ENCODE results near the gene KDM2B. TPM values are rescaled to one million over a fixed set of nuclear protein-coding genes. Genes with fewer than 3 reads are reported as not detected.

Gene KDM2B
- total and polyA plus RNA-seq, 2 donors from 2014 or later, result 6.2 to 19.7 TPM

DNA sequence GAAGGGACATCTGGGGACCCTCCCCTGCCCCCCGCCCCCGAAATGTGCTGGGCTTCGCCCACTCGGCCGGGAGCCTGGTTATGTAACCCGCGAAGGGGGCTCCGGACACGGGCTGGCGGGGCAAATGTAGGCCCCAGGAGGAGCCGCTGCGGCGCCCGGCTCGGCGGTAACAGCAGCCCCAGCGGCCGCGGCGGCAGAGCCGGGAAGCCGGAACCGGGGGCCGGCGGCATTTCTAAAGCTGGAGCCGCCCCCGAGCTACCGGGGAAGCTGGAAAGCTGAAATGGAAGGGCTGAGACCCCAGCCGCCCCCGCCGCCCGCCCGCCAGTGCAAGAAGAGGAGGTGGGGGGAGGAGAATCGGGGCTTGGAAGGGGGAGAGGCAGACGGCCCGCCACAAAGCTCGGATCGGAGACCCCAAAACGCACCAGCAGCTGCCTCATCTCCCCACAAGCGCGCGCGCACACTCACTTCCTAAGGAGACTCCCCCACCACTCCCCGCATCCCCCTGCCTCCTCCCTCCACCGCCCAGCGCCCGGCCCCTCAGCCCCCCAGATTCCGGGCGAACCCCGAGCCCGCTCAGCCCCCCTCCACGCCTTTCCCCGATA is 1.5 kb downstream of the KDM2B start:
- peak overlapping the region in 2 of 3 donors; percentile 54 to 67 for H3K9ac ChIP-seq (ENCODE audit: low read length in 3 of 3)
- peak overlapping the region; percentile 60 to 70 (median 67) for H3K4me3 ChIP-seq (ENCODE audit: low read length in 3 of 3)
- no peaks in the 10 kb centered on the region for H3K27me3 ChIP-seq (ENCODE audit: control insufficient read depth, insufficient read depth, low read length)
- DNase-seq (peak; percentile 59 to 85 (median 82)), FAIRE-seq (no peak)
- TF ChIP-seq, protein P1, sequence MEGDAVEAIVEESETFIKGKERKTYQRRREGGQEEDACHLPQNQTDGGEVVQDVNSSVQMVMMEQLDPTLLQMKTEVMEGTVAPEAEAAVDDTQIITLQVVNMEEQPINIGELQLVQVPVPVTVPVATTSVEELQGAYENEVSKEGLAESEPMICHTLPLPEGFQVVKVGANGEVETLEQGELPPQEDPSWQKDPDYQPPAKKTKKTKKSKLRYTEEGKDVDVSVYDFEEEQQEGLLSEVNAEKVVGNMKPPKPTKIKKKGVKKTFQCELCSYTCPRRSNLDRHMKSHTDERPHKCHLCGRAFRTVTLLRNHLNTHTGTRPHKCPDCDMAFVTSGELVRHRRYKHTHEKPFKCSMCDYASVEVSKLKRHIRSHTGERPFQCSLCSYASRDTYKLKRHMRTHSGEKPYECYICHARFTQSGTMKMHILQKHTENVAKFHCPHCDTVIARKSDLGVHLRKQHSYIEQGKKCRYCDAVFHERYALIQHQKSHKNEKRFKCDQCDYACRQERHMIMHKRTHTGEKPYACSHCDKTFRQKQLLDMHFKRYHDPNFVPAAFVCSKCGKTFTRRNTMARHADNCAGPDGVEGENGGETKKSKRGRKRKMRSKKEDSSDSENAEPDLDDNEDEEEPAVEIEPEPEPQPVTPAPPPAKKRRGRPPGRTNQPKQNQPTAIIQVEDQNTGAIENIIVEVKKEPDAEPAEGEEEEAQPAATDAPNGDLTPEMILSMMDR (IDR thresholded peaks at IDR 0.05; ENCODE audit: borderline replicate concordance, extremely low read depth, insufficient read depth), result no peak
- H3K36me3 ChIP-seq (ENCODE audit: control insufficient read depth in 2 of 3, insufficient read depth in 3 of 3, low read length in 3 of 3), result peaks cover 0 to under 1% (median 0%) of the 10 kb centered on the region in 3 donors
- no peak overlapping the region for H3K27ac ChIP-seq (ENCODE audit: low read depth in 2 of 2, low read length in 2 of 2)
- peaks cover 0 to 24% (median 9%) of the 10 kb centered on the region in 3 donors for H3K4me1 ChIP-seq (ENCODE audit: control insufficient read depth in 2 of 3, insufficient read depth in 2 of 3, low read depth in 1 of 3, low read length in 3 of 3)
- intact Hi-C loops (cut with DNase I), result no loop called here
- H3K9me3 ChIP-seq (ENCODE audit: control insufficient read depth in 2 of 3, insufficient read depth in 1 of 3, low read length in 3 of 3), result no peaks in the 10 kb centered on the region

DNA sequence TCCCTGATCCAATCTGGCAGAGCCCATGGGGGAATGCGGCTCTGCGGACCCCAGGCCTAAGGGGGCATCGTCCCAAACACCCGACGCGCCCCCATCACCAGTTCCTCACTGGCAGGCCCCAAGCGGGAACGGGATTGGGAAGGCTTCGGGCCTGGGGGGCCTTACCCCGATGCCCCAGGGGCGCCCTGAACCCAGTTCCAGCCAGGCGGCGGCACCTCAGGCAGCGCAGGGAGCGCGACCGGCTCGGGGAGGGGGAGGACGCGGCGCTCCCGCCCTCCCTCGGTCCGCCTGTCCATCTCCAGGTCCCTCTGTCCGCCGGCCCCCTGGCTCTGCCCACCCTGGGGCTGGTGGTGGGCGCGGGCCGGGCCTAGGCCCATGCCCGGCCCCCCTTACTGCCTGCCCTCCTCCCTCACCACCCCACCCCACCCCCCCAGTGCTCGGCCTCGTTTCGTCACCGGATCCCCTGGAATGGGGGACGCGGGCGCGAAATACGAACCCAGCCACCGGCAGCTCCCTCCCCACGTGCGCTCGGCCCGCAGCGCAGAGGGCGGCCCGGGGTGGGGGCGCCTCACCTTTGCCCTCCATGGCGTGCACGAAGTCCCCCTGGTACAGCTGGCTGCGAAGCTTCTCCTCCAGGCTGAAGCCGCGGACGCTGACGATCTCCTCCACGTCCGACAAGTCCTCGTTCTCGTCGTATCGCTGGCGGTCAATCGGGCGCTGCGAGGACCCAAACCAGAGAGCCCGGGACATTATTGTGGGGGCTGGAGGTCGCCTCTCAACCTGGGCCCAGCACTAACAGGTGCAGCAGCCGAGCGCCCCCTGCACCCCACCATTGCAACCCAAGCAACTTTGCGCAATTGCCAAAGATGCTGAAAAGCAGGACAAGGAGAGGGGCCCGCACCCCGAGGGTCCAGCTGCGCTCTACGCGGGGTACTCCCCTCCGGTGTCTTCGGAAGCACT is 2.3 kb downstream of the KDM2B start:
- no peaks in the 10 kb centered on the region for H3K27me3 ChIP-seq (ENCODE audit: control insufficient read depth, insufficient read depth, low read length)
- peaks cover 0 to 3% (median 0%) of the 10 kb centered on the region in 3 donors for H3K36me3 ChIP-seq (ENCODE audit: control insufficient read depth in 2 of 3, insufficient read depth in 3 of 3, low read length in 3 of 3)
- H3K4me3 ChIP-seq (ENCODE audit: low read length in 3 of 3), result peak overlapping the region; percentile 39 to 60 (median 50)
- no peak overlapping the region for H3K27ac ChIP-seq (ENCODE audit: low read depth in 2 of 2, low read length in 2 of 2)
- H3K9ac ChIP-seq (ENCODE audit: low read length in 3 of 3), result peak overlapping the region in 1 of 3 donors; percentile 54
- peaks cover 0 to 24% (median 9%) of the 10 kb centered on the region in 3 donors for H3K4me1 ChIP-seq (ENCODE audit: control insufficient read depth in 2 of 3, insufficient read depth in 2 of 3, low read depth in 1 of 3, low read length in 3 of 3)
- peak; percentile 66 to 83 (median 80) for DNase-seq
- no peak for FAIRE-seq
- intact Hi-C loops (cut with DNase I), result no loop called here
- H3K9me3 ChIP-seq (ENCODE audit: control insufficient read depth in 2 of 3, insufficient read depth in 1 of 3, low read length in 3 of 3), result no peaks in the 10 kb centered on the region
- TF ChIP-seq, protein P1 (IDR thresholded peaks at IDR 0.05; ENCODE audit: borderline replicate concordance, extremely low read depth, insufficient read depth), result no peak

DNA sequence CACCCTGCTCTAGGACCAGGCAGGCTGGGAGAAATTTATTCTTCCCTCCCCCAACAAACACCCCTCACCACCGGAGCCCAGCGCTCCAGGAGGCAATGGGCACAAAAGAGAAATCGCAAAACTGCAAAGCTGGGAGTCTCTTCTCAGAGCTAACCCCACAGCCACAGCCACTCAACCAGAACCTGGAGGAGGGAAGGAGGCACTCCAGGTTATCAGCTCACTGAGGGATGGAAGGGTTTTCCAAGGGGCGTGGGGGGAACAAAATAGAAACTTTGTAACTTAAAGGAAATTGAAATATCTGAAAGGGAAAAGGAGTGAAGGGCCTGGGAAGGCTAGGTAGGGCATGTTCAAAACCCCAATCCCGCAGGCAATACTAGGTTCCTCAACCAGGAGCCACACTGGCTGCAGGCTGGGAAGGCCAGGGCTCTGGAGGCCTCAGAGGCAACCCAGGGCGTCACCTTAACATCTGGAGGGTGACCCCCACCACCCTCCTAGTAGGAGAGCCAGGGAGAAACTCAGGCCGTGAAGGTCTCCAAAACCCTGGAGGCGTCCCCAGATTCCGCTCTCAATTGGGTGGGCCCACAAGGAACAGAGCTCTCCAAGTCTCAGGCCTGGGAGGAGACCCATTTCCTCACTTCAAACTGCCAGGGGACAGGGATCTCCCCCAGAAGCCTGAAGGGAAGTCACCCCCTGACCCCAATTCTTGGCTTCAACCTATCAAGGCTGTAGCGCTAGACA is 3.2 kb downstream of the KDM2B start:
- Histone ChIP-seq H3K36me3 (ENCODE audit: control insufficient read depth in 2 of 3, insufficient read depth in 3 of 3, low read length in 3 of 3) (peaks cover 0 to 3% (median 0%) of the 10 kb centered on the region in 3 donors), H3K9me3 (ENCODE audit: control insufficient read depth in 2 of 3, insufficient read depth in 1 of 3, low read length in 3 of 3) (no peaks in the 10 kb centered on the region), H3K4me1 (ENCODE audit: control insufficient read depth in 2 of 3, insufficient read depth in 2 of 3, low read depth in 1 of 3, low read length in 3 of 3) (peaks cover 0 to 20% (median 8%) of the 10 kb centered on the region in 3 donors), H3K27ac (ENCODE audit: low read depth in 2 of 2, low read length in 2 of 2) (no peak overlapping the region), H3K9ac (ENCODE audit: low read length in 3 of 3) (peak overlapping the region in 1 of 3 donors; percentile 12), H3K27me3 (ENCODE audit: control insufficient read depth, insufficient read depth, low read length) (no peaks in the 10 kb centered on the region), H3K4me3 (ENCODE audit: low read length in 3 of 3) (peak overlapping the region in 1 of 3 donors; percentile 60)
- TF ChIP-seq, protein P1 (IDR thresholded peaks at IDR 0.05; ENCODE audit: borderline replicate concordance, extremely low read depth, insufficient read depth), result no peak
- DNase-seq (peak in 4 of 5 donors; percentile 29 to 73 (median 60)), FAIRE-seq (no peak)
- intact Hi-C loops (cut with DNase I), result no loop called here

Measured in kidney (tissue), 14 donors.